Caco-2 (cell line): ENCODE data around the gene CFAP91. TPM values are rescaled to one million over a fixed set of nuclear protein-coding genes. Genes with fewer than 3 reads are reported as not detected.

Source experiments
- BruUV-seq: library from RNA; stranded (reverse); fragments of 400-500 nt; replicated peaks from 2 replicates; lab custom pipeline; 2021; lab: Mats Ljungman, UMichigan
- CTCF ChIA-PET: fragments of 300-600 bp; sonication (Branson Sonifier 250); formaldehyde crosslinking; loops from one replicate; lab custom pipeline; 2022; ENCODE audit warnings: antibody characterized with exemption; lab: Charles Lee
- POLR2A ChIA-PET: fragments of 300-600 bp; sonication (Branson Sonifier 250); formaldehyde crosslinking; loops from one replicate; lab custom pipeline; 2022; ENCODE audit warnings: antibody characterized with exemption; lab: Charles Lee
- DNase-seq, 2 experiments: peaks; one replicate each; pipeline versions ENCODE4 v3.0.0 to v3.0.0-alpha.2; 2020 to 2022
- H3K27me3 ChIP-seq: replicated peaks from 2 replicates; pipeline ENCODE4 v1.6.0; 2011; ENCODE audit warnings: low read length; ENCODE audit not compliant: control insufficient read depth, insufficient read depth
- H3K36me3 ChIP-seq: 2 replicates; pipeline ENCODE4 v1.5.1; 2011; ENCODE audit warnings: low read length; ENCODE audit not compliant: control insufficient read depth, insufficient read depth
- H3K4me1 ChIP-seq: fragments of 250-450 bp; sonication (Bioruptor Pico); 2 replicates; pipeline ENCODE4 v1.5.1; 2020; ENCODE audit warnings: mild to moderate bottlenecking
- H3K4me3 ChIP-seq: 2 replicates; pipeline ENCODE4 v1.5.1; 2011; ENCODE audit warnings: low read depth, mild to moderate bottlenecking, control low read depth, low read length
- H3K9me3 ChIP-seq: fragments of 250-450 bp; sonication (Bioruptor Pico); 2 replicates; pipeline ENCODE4 v1.5.1; 2020; ENCODE audit warnings: mild to moderate bottlenecking, moderate library complexity
- H3K27ac Mint-ChIP-seq: one replicate; pipeline ENCODE4 v1.8.0; 2022; ENCODE audit warnings: mixed read lengths; ENCODE audit not compliant: unreplicated experiment
- H3K27me3 Mint-ChIP-seq: one replicate; pipeline ENCODE4 v1.8.0; 2022; ENCODE audit warnings: mixed read lengths; ENCODE audit not compliant: insufficient read depth, unreplicated experiment
- H3K36me3 Mint-ChIP-seq: one replicate; pipeline ENCODE4 v1.8.0; 2022; ENCODE audit warnings: mild to moderate bottlenecking, mixed read lengths; ENCODE audit not compliant: insufficient read depth, unreplicated experiment
- H3K4me1 Mint-ChIP-seq: one replicate; pipeline ENCODE4 v1.8.0; 2022; ENCODE audit warnings: low read depth, mixed read lengths; ENCODE audit not compliant: unreplicated experiment
- H3K4me3 Mint-ChIP-seq: one replicate; pipeline ENCODE4 v1.8.0; 2022; ENCODE audit warnings: mild to moderate bottlenecking, moderate library complexity, mixed read lengths; ENCODE audit not compliant: unreplicated experiment
- H3K9me3 Mint-ChIP-seq: one replicate; pipeline ENCODE4 v1.8.0; 2022; ENCODE audit warnings: mixed read lengths; ENCODE audit not compliant: unreplicated experiment
- intact Hi-C: fragments of 100-400 bp; cut with micrococcal nuclease; formaldehyde crosslinking; loops from one replicate; pipeline ENCODE4 v1.10.0; 2022; ENCODE audit not compliant: unreplicated experiment
- total RNA-seq: library from RNA; stranded (reverse); gene quantifications from 2 replicates; pipeline ENCODE4 v1.2.3, GENCODE V29; 2022
- TF ChIP-seq, protein P1 (sequence below), 2 experiments: fragments of 200-600 bp in 1 of 2; IDR thresholded peaks; 1 replicate in 1 of 2; 2 replicates in 1 of 2; pipeline versions ENCODE4 v1.5.1 to v1.8.0; 2011 to 2022; ENCODE audit warnings: antibody characterized with exemption in 1 of 2, control low read depth in 1 of 2, inconsistent platforms in 1 of 2, low read depth in 1 of 2, low read length in 1 of 2, mild to moderate bottlenecking in 1 of 2, moderate library complexity in 1 of 2; ENCODE audit not compliant: insufficient read depth in 1 of 2, severe bottlenecking in 1 of 2, unreplicated experiment in 1 of 2

CFAP91 gene
- total RNA-seq, 1 experiment from 2014 or later = not detected

DNA sequence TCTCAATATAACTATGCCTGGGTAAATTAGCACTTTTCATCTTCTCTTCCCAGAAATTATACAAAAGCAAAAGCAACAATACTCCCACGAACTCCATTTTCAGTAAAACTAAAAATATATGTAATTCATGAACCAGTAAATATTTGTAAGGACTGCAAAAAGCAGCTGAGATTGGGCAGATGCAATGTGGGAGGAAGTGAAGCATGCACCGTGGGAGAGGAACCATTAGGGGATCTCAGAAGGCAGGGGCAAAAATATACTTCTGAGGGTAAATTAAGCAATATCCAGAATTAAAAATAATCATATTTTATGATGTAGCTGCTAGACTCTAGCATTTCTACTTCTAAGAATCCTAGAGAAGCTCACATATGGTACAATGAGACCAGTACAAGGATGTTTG is 20.2 kb downstream of the CFAP91 start:
- no peaks in the 10 kb centered on the region for H3K9me3 ChIP-seq
- no peak for DNase-seq
- H3K4me3 Mint-ChIP-seq = no peak overlapping the region
- TF ChIP-seq, protein P1, sequence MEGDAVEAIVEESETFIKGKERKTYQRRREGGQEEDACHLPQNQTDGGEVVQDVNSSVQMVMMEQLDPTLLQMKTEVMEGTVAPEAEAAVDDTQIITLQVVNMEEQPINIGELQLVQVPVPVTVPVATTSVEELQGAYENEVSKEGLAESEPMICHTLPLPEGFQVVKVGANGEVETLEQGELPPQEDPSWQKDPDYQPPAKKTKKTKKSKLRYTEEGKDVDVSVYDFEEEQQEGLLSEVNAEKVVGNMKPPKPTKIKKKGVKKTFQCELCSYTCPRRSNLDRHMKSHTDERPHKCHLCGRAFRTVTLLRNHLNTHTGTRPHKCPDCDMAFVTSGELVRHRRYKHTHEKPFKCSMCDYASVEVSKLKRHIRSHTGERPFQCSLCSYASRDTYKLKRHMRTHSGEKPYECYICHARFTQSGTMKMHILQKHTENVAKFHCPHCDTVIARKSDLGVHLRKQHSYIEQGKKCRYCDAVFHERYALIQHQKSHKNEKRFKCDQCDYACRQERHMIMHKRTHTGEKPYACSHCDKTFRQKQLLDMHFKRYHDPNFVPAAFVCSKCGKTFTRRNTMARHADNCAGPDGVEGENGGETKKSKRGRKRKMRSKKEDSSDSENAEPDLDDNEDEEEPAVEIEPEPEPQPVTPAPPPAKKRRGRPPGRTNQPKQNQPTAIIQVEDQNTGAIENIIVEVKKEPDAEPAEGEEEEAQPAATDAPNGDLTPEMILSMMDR (IDR thresholded peaks at IDR 0.05; ENCODE audit: insufficient read depth in 1 of 2, low read depth in 1 of 2, low read length in 1 of 2, severe bottlenecking in 1 of 2, unreplicated experiment in 1 of 2) = no peak
- no peaks in the 10 kb centered on the region for H3K36me3 Mint-ChIP-seq
- H3K4me3 ChIP-seq = no peak overlapping the region
- no peaks in the 10 kb centered on the region for H3K4me1 Mint-ChIP-seq
- H3K27me3 Mint-ChIP-seq = peaks cover 5% of the 10 kb centered on the region
- H3K27me3 ChIP-seq = no peaks in the 10 kb centered on the region
- no peak overlapping the region for H3K27ac Mint-ChIP-seq
- no peaks in the 10 kb centered on the region for H3K9me3 Mint-ChIP-seq
- BruUV-seq = no TSS peak
- H3K4me1 ChIP-seq = no peaks in the 10 kb centered on the region
- ChIA-PET CTCF (no interaction called here), POLR2A (no interaction called here)
- intact Hi-C loops = no loop called here
- H3K36me3 ChIP-seq = no peaks in the 10 kb centered on the region

DNA sequence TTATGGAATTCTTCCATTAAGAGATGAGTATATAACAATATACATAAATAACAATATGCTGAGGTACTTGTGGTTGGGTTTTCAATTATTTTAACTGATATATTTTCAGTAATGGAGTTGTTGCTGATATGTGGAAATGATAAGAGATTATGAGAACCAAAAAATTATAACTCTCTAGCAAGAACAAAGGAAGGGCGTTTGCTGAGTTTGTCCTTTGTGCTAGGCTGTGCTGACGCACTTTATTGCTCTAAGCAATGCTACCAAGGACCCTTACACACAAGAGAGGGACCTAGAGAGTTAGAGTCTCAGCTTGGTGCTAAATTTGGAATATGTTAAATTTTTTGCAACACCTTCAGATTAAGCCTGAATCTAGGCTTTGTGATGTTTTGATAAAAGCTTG is 24.1 kb downstream of the CFAP91 start:
- no peak overlapping the region for H3K4me3 ChIP-seq
- Mint-ChIP-seq H3K9me3 (no peaks in the 10 kb centered on the region), H3K4me1 (no peaks in the 10 kb centered on the region), H3K27me3 (peaks cover 4% of the 10 kb centered on the region), H3K27ac (no peak overlapping the region), H3K4me3 (no peak overlapping the region), H3K36me3 (no peaks in the 10 kb centered on the region)
- TF ChIP-seq, protein P1 (IDR thresholded peaks at IDR 0.05; ENCODE audit: insufficient read depth in 1 of 2, low read depth in 1 of 2, low read length in 1 of 2, severe bottlenecking in 1 of 2, unreplicated experiment in 1 of 2) = no peak
- H3K36me3 ChIP-seq = no peaks in the 10 kb centered on the region
- H3K4me1 ChIP-seq = no peaks in the 10 kb centered on the region
- ChIA-PET CTCF (no interaction called here), POLR2A (no interaction called here)
- H3K27me3 ChIP-seq = no peaks in the 10 kb centered on the region
- intact Hi-C loops = no loop called here
- no peaks in the 10 kb centered on the region for H3K9me3 ChIP-seq
- no peak for DNase-seq
- no TSS peak for BruUV-seq

DNA sequence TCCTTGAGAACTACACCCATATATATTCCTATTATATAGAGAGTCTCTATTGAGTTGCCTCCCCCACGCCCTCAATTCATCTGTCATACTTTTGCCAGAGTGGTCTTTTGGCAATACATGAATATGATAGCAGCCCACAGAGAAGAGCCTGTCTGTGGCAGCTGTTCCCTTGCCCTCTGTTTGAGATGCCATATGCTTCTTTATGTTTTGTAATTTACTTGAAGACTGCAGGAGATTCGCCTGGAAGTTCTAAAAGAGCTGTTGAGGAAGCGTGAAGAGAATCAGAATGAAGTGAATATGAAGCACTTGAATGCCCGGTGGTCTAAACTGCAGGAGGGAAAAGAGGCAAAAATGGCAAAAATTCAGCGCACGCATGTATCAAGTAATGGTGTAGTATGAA is 27.2 kb downstream of the CFAP91 start:
- no TSS peak for BruUV-seq
- Histone ChIP-seq H3K36me3 (no peaks in the 10 kb centered on the region), H3K4me3 (no peak overlapping the region), H3K9me3 (peaks cover 1% of the 10 kb centered on the region; the same call in 1 of the 2 replicates), H3K4me1 (no peaks in the 10 kb centered on the region), H3K27me3 (no peaks in the 10 kb centered on the region)
- no peaks in the 10 kb centered on the region for H3K9me3 Mint-ChIP-seq
- CTCF ChIA-PET = no interaction called here
- no peak overlapping the region for H3K4me3 Mint-ChIP-seq
- peaks cover 3% of the 10 kb centered on the region for H3K27me3 Mint-ChIP-seq
- no peaks in the 10 kb centered on the region for H3K4me1 Mint-ChIP-seq
- no peak overlapping the region for H3K27ac Mint-ChIP-seq
- intact Hi-C loops = no loop called here
- no peaks in the 10 kb centered on the region for H3K36me3 Mint-ChIP-seq
- TF ChIP-seq, protein P1 (IDR thresholded peaks at IDR 0.05; ENCODE audit: insufficient read depth in 1 of 2, low read depth in 1 of 2, low read length in 1 of 2, severe bottlenecking in 1 of 2, unreplicated experiment in 1 of 2) = no peak
- DNase-seq = no peak
- POLR2A ChIA-PET = no interaction called here
